Fibroblast of pulmonary artery (primary cell): ENCODE results near the gene VDR.

ENCODE experiments used
- DNase-seq: peaks from one replicate; pipeline ENCODE4 v3.0.0-alpha.2; 2010; ENCODE audit warnings: low read depth
- H3K4me3 ChIP-seq: replicated peaks from 2 replicates; pipeline ENCODE4 v1.5.1; 2011; ENCODE audit warnings: low read depth, mild to moderate bottlenecking, control low read depth, low read length, moderate library complexity
- CTCF ChIP-seq: IDR thresholded peaks from 2 replicates; pipeline ENCODE4 v1.5.1; 2011; ENCODE audit warnings: mild to moderate bottlenecking, control low read depth, low read length, inconsistent platforms; ENCODE audit errors: missing control alignments

Gene VDR

GRCh38 chr12:47791874-47792273 lies 112.9 kb downstream of the VDR start:
- no peak overlapping the region for H3K4me3 ChIP-seq
- no peak for TF ChIP-seq CTCF
- DNase-seq, result no peak
